Prostate gland (tissue), 2 donors: ENCODE results near the gene SMIM36. TPM values are rescaled to one million over a fixed set of nuclear protein-coding genes. Genes with fewer than 3 reads are reported as not detected.

ENCODE experiments used
- DNase-seq: peaks from one replicate; pipeline ENCODE4 v3.0.0-alpha.2; 2019; ENCODE audit warnings: low spot score
- H3K27ac ChIP-seq, 2 donors: fragments of 200-600 bp; sonication (generic); 2 replicates each; pipeline ENCODE4 v1.5.1; 2017 to 2019
- H3K27me3 ChIP-seq: fragments of 200-600 bp; sonication (generic); replicated peaks from 2 replicates; pipeline ENCODE4 v1.5.1; 2019; ENCODE audit not compliant: insufficient read depth
- H3K36me3 ChIP-seq, 2 donors: fragments of 200-600 bp; sonication (generic); 1 replicate in 1 of 2; 2 replicates in 1 of 2; pipeline versions ENCODE4 v1.5.1 to v1.8.1; 2017 to 2019
- H3K4me1 ChIP-seq: fragments of 200-600 bp; sonication (generic); replicated peaks from 2 replicates; pipeline ENCODE4 v1.5.1; 2019
- H3K4me3 ChIP-seq, 2 donors: fragments of 200-600 bp; sonication (generic); 2 replicates each; pipeline ENCODE4 v1.5.1; 2017 to 2019
- H3K9me3 ChIP-seq: fragments of 200-600 bp; sonication (generic); 2 replicates; pipeline ENCODE4 v1.5.1; 2017
- POLR2A ChIP-seq: fragments of 450-650 bp; IDR thresholded peaks from one replicate; pipeline ENCODE4 v1.6.1; 2016; ENCODE audit warnings: antibody characterized with exemption, mild to moderate bottlenecking
- POLR2AphosphoS5 ChIP-seq: sonication (generic); formaldehyde crosslinking; IDR thresholded peaks from one replicate; pipeline ENCODE4 v1.6.1; 2017; ENCODE audit warnings: antibody characterized with exemption
- WGBS: methylation state at CpG from one replicate; pipeline ENCODE4 v1.1.5; 2018; 5-methylcytosine and 5-hydroxymethylcytosine counted together
- intact Hi-C: fragments of 100-400 bp; cut with DNase I; formaldehyde crosslinking; loops from one replicate; pipeline ENCODE4 v1.14.2; 2022
- total RNA-seq, 2 donors: library from RNA; depleted of rRNA; stranded (reverse); fragments of >200 nt; gene quantifications; one replicate each; pipeline ENCODE4 v1.1.0, GENCODE V29; 2016
- TF ChIP-seq, protein P1 (sequence below), 4 experiments: fragments of 200-600 bp in 2 of 4; fragments of 450-650 bp in 2 of 4; sonication (generic) in 2 of 4; IDR thresholded peaks; 1 replicate in 3 of 4; 2 replicates in 1 of 4; pipeline ENCODE4 v1.5.1; 2016 to 2019; ENCODE audit warnings: antibody characterized with exemption in 4 of 4, mild to moderate bottlenecking in 2 of 4, moderate library complexity in 2 of 4

Gene SMIM36
- total RNA-seq, 2 donors from 2014 or later: not detected

DNA sequence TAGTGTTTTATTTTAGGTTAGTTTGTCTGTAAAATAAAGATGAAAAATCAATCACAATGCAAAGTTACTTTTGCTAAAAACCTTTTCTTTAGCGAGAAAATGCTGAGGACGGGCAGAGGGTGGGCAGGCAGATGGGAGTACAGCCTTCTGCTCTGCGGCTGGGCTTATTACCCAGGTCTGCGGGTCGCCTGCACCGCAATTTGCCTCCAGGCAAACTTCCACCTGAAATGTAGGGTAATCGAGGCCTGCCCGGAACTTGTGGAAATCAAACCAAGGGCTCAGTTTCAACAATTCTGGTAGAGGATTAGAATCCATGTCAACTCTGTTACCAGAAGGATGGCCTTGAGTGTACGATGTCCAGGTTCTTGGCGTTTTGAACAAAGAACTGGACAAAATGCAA lies 67.3 kb downstream of the SMIM36 start:
- 92% methylated on average over 10 of the region's 10 CpGs for WGBS
- no peaks in the 10 kb centered on the region for H3K9me3 ChIP-seq
- H3K27me3 ChIP-seq: no peaks in the 10 kb centered on the region
- H3K4me1 ChIP-seq: no peaks in the 10 kb centered on the region
- no peak for DNase-seq
- intact Hi-C loops: loop anchor here (10.0 kb wide), 1 partner anchor 149 kb away; no protein-coding TSS in a partner anchor
- TF ChIP-seq POLR2AphosphoS5 (no peak), POLR2A (no peak)
- TF ChIP-seq, protein P1, sequence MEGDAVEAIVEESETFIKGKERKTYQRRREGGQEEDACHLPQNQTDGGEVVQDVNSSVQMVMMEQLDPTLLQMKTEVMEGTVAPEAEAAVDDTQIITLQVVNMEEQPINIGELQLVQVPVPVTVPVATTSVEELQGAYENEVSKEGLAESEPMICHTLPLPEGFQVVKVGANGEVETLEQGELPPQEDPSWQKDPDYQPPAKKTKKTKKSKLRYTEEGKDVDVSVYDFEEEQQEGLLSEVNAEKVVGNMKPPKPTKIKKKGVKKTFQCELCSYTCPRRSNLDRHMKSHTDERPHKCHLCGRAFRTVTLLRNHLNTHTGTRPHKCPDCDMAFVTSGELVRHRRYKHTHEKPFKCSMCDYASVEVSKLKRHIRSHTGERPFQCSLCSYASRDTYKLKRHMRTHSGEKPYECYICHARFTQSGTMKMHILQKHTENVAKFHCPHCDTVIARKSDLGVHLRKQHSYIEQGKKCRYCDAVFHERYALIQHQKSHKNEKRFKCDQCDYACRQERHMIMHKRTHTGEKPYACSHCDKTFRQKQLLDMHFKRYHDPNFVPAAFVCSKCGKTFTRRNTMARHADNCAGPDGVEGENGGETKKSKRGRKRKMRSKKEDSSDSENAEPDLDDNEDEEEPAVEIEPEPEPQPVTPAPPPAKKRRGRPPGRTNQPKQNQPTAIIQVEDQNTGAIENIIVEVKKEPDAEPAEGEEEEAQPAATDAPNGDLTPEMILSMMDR (IDR thresholded peaks at IDR 0.05): no peak
- H3K27ac ChIP-seq: peak overlapping the region in 1 of 2 donors; percentile 14
- H3K36me3 ChIP-seq: no peaks in the 10 kb centered on the region
- no peak overlapping the region for H3K4me3 ChIP-seq

DNA sequence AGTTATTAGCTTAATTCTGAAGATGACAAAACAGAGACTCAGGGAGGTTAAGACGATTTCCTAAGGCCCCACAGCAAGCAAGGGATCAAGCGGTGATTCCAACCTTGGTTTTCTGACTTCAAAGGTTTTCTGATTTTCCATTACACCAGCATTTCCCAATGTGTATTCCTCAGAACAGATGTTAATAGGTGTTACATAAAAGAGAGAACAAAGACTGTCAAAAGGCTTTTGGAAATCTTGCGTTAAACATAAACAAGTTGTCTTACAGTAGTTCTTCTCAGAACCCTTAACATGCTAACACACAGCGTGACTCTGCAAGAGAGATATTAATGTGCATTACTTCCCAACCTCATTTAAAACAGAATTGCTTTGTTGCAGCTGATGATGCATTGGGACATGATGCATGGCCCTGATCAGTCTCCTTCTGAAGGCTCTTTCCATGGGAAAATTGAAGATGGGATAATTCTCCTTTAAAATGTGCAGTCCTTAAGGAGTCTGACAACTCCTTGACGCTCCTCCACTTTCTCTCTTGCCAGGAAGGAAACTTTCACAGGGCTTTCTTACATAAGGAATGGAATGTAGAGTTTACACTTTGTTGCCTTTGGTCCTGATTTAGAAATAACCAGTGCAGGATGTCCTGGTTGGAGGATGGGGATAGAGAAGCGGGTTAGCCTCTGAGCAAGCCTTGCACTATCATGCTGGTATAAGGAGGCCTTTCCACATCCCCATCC lies 68.1 kb downstream of the SMIM36 start:
- no peak for TF ChIP-seq POLR2A
- TF ChIP-seq, protein P1 (IDR thresholded peaks at IDR 0.05): no peak
- TF ChIP-seq POLR2AphosphoS5: peak; percentile 31
- Histone ChIP-seq H3K36me3 (no peaks in the 10 kb centered on the region), H3K4me1 (no peaks in the 10 kb centered on the region), H3K9me3 (no peaks in the 10 kb centered on the region), H3K27me3 (no peaks in the 10 kb centered on the region), H3K4me3 (no peak overlapping the region), H3K27ac (peak overlapping the region; percentile 16 to 28)
- intact Hi-C loops: loop anchor here (10.0 kb wide), 1 partner anchor 148 kb away; no protein-coding TSS in a partner anchor
- DNase-seq: no peak
- 77% methylated on average over 6 of the region's 6 CpGs for WGBS

DNA sequence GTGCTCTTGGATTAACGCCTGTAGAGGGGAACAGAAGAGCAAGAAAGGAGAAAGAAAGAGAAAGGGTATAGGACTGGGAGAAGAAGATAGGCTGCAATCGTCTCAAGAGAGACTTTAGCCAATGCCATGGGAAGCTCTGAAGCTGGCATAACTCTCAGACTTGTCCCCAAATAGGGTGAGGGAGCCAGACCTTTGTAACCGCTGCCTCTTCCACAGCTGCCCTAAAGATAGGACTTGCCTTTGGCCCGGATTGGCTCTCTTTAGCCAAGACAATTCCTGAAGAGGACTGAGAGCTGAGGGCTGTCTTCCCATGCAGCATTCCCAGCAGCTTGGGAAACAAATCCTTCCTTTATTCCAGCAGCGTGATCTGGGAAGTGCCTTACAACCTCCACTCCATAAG lies 68.8 kb downstream of the SMIM36 start:
- no peak for DNase-seq
- no peaks in the 10 kb centered on the region for H3K27me3 ChIP-seq
- no peaks in the 10 kb centered on the region for H3K9me3 ChIP-seq
- no peak overlapping the region for H3K4me3 ChIP-seq
- TF ChIP-seq, protein P1 (IDR thresholded peaks at IDR 0.05): no peak
- no peak for TF ChIP-seq POLR2A
- peak overlapping the region; percentile 16 to 28 for H3K27ac ChIP-seq
- 67% methylated on average over 5 of the region's 5 CpGs for WGBS
- no peaks in the 10 kb centered on the region for H3K4me1 ChIP-seq
- no peaks in the 10 kb centered on the region for H3K36me3 ChIP-seq
- intact Hi-C loops: loop anchor here (10.0 kb wide), 1 partner anchor 148 kb away; no protein-coding TSS in a partner anchor

DNA sequence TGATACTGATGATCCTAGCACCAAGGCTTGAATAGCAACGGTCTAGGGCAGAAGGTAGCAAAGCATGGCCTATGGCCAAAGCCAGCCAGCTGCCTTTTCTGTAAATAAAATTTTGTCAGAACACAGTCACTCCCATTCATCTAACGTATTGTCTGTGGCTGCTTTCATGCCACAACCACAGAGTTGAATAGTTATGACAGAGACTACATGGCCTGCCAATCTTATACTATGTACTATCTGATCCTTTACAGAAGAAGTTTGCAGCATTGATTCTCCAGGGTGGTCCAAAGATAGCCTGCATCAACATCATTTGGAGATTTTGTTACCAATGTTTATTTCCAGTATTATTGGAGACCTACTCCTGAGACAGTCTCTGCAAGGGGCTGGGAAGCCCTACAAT lies 69.7 kb downstream of the SMIM36 start:
- Histone ChIP-seq H3K27me3 (no peaks in the 10 kb centered on the region), H3K27ac (no peak overlapping the region), H3K4me3 (no peak overlapping the region), H3K4me1 (no peaks in the 10 kb centered on the region), H3K9me3 (no peaks in the 10 kb centered on the region), H3K36me3 (no peaks in the 10 kb centered on the region)
- TF ChIP-seq POLR2A (no peak), POLR2AphosphoS5 (no peak)
- TF ChIP-seq, protein P1 (IDR thresholded peaks at IDR 0.05): no peak
- intact Hi-C loops: loop anchor here (10.0 kb wide), 1 partner anchor 147 kb away; no protein-coding TSS in a partner anchor
- 26% methylated on average over 2 of the region's 2 CpGs for WGBS
- DNase-seq: no peak

DNA sequence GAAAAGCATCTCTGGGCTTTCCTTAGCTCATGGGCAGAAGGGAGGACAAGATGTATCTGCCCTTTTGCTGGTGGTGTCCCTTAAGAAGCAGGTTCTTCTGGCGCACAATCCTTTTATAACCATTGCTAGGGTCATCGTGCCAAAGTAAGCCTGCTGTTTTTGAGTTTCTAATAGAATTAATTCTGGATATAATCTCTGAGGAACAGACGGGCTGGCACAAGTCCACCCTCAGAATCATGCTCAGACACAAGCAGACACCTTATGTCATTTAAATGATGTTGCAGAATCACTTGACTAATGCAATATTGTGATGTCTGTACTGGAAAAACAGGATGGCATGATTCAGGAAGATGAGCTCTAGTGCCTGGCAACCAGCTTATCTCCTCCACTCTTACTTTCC lies 70.9 kb downstream of the SMIM36 start:
- Histone ChIP-seq H3K27me3 (no peaks in the 10 kb centered on the region), H3K4me3 (no peak overlapping the region), H3K36me3 (no peaks in the 10 kb centered on the region), H3K9me3 (no peaks in the 10 kb centered on the region), H3K4me1 (no peaks in the 10 kb centered on the region), H3K27ac (no peak overlapping the region)
- TF ChIP-seq, protein P1 (IDR thresholded peaks at IDR 0.05): no peak
- TF ChIP-seq POLR2A (no peak), POLR2AphosphoS5 (no peak)
- DNase-seq: no peak
- intact Hi-C loops: loop anchor here (10.0 kb wide), 1 partner anchor 146 kb away; no protein-coding TSS in a partner anchor
- WGBS: 41% methylated on average over 3 of the region's 3 CpGs
